K562 (cell line): ENCODE results near the gene MFAP3. TPM values are rescaled to one million over a fixed set of nuclear protein-coding genes. Genes with fewer than 3 reads are reported as not detected.

Source experiments
- GABPA ChIP-seq: fragments of 200-800 bp; sonication (Bioruptor generic); conservative IDR thresholded peaks from 2 replicates; pipeline ENCODE4 v1.6.1; 2016; ENCODE audit warnings: low read depth, missing genetic modification characterization, missing compliant biosample characterization
- HNRNPH1 ChIP-seq: fragments of 200-400 bp; formaldehyde crosslinking; optimal IDR thresholded peaks from 2 replicates; pipeline ENCODE3; 2017; ENCODE audit warnings: low read depth, mild to moderate bottlenecking, low read length, moderate library complexity
- JUND ChIP-seq, 2 experiments: IDR thresholded peaks; 2 replicates in 1 of 2; 3 replicates in 1 of 2; pipeline ENCODE4 v1.6.1; 2011; ENCODE audit warnings: borderline replicate concordance in 2 of 2, low read depth in 2 of 2, low read length in 2 of 2, improper control_type of control experiment in 1 of 2, missing biosample characterization in 1 of 2, missing genetic modification characterization in 1 of 2, missing genetic modification reagents in 1 of 2
- KLF13 ChIP-seq: fragments of 450-650 bp; IDR thresholded peaks from 2 replicates; pipeline ENCODE4 v1.6.1; 2016; ENCODE audit warnings: missing genetic modification characterization, low read depth, mild to moderate bottlenecking, missing compliant biosample characterization, moderate library complexity, borderline replicate concordance
- PHTF2 ChIP-seq: fragments of 250-450 bp; sonication (Bioruptor Pico); IDR thresholded peaks from 2 replicates; pipeline ENCODE4 v1.5.0; 2021; ENCODE audit warnings: mild to moderate bottlenecking
- PRMT5 ChIP-seq: sonication (generic); formaldehyde crosslinking; IDR thresholded peaks from 2 replicates; pipeline ENCODE4 v1.5.0; 2020; ENCODE audit warnings: missing genetic modification reagents
- PTBP1 ChIP-seq: fragments of 200-400 bp; formaldehyde crosslinking; IDR thresholded peaks from 2 replicates; pipeline ENCODE4 v1.6.1; 2017; ENCODE audit warnings: low read depth, low read length
- SETDB1 ChIP-seq: IDR thresholded peaks from one replicate; pipeline ENCODE4 v1.6.1; 2012; ENCODE audit warnings: low read length, control low read depth, inconsistent platforms
- ZBTB8A ChIP-seq: fragments of 450-650 bp; IDR thresholded peaks from 2 replicates; pipeline ENCODE4 v1.6.1; 2018; ENCODE audit warnings: mild to moderate bottlenecking, moderate library complexity; ENCODE audit not compliant: partially characterized antibody
- ZNF165 ChIP-seq: fragments of 250-450 bp; sonication (Bioruptor Pico); IDR thresholded peaks from 2 replicates; pipeline ENCODE4 v1.4.0; 2020; ENCODE audit warnings: borderline replicate concordance
- ZNF707 ChIP-seq: fragments of 250-450 bp; sonication (Bioruptor Pico); conservative IDR thresholded peaks from 2 replicates; pipeline ENCODE4 v1.8.0; 2022; ENCODE audit warnings: inconsistent platforms, mild to moderate bottlenecking, moderate library complexity
- ZNF79 ChIP-seq: fragments of 250-450 bp; sonication (Bioruptor Pico); IDR thresholded peaks from 2 replicates; pipeline ENCODE4 v1.4.0; 2020; ENCODE audit warnings: low read depth, mild to moderate bottlenecking, moderate library complexity
- polyA plus RNA-seq, 8 experiments: library from polyadenylated mRNA; depleted of rRNA in 4 of 8; stranded (reverse) in 5 of 8; unstranded in 3 of 8; fragments of >200 nt; fragmentation: Nextera tagmentation in 2 of 8; fragmentation: Illumina TruSeq in 1 of 8; extraction: Ambion mirVana in 2 of 8; extraction: Trizol in 1 of 8; gene quantifications; 2 replicates each; pipeline versions ENCODE4 v1.2.1 to v1.2.3, GENCODE V29; 2011 to 2014; ENCODE audit warnings: inconsistent platforms in 1 of 8, missing spikeins in 1 of 8
- total RNA-seq, 7 experiments: library from RNA; depleted of rRNA in 6 of 7; stranded (reverse); fragments of >200 nt in 6 of 7; fragmentation: Illumina TruSeq in 2 of 7; extraction: Trizol in 2 of 7; gene quantifications; 2 replicates each; pipeline versions ENCODE4 v1.2.1 to v1.2.3, GENCODE V29; 2011 to 2021; ENCODE audit warnings: low replicate concordance in 1 of 7
- TF ChIP-seq, protein P1 (sequence below), 2 experiments: fragments of 450-650 bp; conservative IDR thresholded peaks; 2 replicates each; pipeline ENCODE4 v1.6.1; 2017; ENCODE audit warnings: mild to moderate bottlenecking in 2 of 2, moderate library complexity in 2 of 2

MFAP3 gene
- total and polyA plus RNA-seq, 9 of the 15 experiments (the other 6 are each of a cell fraction or from before 2014, with no cell fraction given) = 9.5 to 39.1 (median 20.7) TPM

DNA sequence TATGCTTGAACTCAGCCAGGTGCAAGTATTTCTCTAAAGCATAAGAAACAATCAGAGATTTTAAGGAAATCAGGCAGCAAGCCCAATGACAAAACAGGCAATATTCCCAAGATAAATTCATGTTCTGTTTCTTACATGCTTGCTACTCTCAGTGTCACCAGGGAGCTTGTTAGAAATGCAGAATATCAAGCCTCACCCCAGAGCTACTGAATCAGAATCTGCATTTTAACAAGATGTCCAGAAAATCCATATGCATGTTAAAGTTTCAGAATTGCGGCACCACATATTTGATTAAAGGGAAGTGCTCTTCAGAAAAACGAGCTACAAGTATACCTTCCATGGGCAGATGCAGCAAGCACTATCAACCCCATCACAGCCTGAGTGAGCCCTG lies 54.4 kb downstream of the MFAP3 start (continued):
- TF ChIP-seq, protein P1, sequence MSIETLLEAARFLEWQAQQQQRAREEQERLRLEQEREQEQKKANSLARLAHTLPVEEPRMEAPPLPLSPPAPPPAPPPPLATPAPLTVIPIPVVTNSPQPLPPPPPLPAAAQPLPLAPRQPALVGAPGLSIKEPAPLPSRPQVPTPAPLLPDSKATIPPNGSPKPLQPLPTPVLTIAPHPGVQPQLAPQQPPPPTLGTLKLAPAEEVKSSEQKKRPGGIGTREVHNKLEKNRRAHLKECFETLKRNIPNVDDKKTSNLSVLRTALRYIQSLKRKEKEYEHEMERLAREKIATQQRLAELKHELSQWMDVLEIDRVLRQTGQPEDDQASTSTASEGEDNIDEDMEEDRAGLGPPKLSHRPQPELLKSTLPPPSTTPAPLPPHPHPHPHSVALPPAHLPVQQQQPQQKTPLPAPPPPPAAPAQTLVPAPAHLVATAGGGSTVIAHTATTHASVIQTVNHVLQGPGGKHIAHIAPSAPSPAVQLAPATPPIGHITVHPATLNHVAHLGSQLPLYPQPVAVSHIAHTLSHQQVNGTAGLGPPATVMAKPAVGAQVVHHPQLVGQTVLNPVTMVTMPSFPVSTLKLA (conservative IDR thresholded peaks at IDR 0.05) = no peak
- no peak for TF ChIP-seq KLF13
- TF ChIP-seq ZNF707 (CRISPR knock-in tag) = no peak
- no peak for TF ChIP-seq JUND (IDR thresholded peaks at IDR 0.05; ENCODE audit: borderline replicate concordance, low read depth, low read length)
- no peak for TF ChIP-seq JUND (tag; IDR thresholded peaks at IDR 0.05; ENCODE audit: borderline replicate concordance, low read depth, low read length)
- no peak for TF ChIP-seq PHTF2 (CRISPR knock-in tag)
- no peak for TF ChIP-seq GABPA (tag)
- no peak for TF ChIP-seq SETDB1
- no peak for TF ChIP-seq PRMT5 (CRISPR knock-in tag)
- TF ChIP-seq ZNF79 (CRISPR knock-in tag) = no peak
- TF ChIP-seq PTBP1 = no peak
- TF ChIP-seq ZNF165 = no peak
- no peak for TF ChIP-seq HNRNPH1
- no peak for TF ChIP-seq ZBTB8A
